22Rv1 (cell line): ENCODE data around the gene GTPBP1.

Source experiments
- CTCF ChIP-seq: fragments of 450-650 bp; IDR thresholded peaks from 2 replicates; pipeline ENCODE4 v1.5.1; 2017; ENCODE audit warnings: mild to moderate bottlenecking
- ZFX ChIP-seq: fragments of 450-650 bp; IDR thresholded peaks from 2 replicates; pipeline ENCODE4 v1.6.1; 2017; ENCODE audit warnings: antibody characterized with exemption, borderline replicate concordance

DNA sequence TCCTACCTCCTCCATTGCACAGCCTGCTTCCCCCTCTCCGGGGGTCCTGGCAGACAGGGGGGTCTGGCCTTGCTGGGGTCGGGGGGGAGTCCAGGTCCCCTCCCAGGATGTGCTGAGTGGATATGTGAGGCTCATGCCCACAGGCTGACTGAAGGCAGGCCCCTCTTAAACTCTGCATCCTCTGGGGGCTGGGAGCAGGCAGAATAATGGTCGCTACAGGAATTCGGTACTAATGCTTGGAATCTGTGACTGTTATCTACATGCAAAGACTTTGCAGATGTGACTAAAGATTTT, 51.7 kb downstream of the GTPBP1 start:
- no peak for TF ChIP-seq CTCF
- TF ChIP-seq ZFX = no peak
